GM21447 (cell line): ENCODE data around the gene LNP1.
"Not testable (repeated sequence)": the region's sequence is repeated elsewhere in the genome, so short reads cannot be mapped to it uniquely, and the experiment has no call there.

Experiments
- ATAC-seq: cut with Tn5 transposase; IDR thresholded peaks from one replicate; pipeline ENCODE4 v1.9.1; 2021; ENCODE audit not compliant: unreplicated experiment

LNP1 gene, protein sequence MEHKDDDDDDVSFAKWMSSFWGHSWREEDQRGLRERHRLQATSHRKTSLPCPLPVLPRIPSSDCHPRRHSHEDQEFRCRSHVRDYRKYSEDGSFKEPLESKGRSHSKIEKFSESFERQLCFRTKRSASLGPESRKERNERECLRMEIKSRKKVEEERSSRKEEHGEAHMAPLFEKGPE

DNA sequence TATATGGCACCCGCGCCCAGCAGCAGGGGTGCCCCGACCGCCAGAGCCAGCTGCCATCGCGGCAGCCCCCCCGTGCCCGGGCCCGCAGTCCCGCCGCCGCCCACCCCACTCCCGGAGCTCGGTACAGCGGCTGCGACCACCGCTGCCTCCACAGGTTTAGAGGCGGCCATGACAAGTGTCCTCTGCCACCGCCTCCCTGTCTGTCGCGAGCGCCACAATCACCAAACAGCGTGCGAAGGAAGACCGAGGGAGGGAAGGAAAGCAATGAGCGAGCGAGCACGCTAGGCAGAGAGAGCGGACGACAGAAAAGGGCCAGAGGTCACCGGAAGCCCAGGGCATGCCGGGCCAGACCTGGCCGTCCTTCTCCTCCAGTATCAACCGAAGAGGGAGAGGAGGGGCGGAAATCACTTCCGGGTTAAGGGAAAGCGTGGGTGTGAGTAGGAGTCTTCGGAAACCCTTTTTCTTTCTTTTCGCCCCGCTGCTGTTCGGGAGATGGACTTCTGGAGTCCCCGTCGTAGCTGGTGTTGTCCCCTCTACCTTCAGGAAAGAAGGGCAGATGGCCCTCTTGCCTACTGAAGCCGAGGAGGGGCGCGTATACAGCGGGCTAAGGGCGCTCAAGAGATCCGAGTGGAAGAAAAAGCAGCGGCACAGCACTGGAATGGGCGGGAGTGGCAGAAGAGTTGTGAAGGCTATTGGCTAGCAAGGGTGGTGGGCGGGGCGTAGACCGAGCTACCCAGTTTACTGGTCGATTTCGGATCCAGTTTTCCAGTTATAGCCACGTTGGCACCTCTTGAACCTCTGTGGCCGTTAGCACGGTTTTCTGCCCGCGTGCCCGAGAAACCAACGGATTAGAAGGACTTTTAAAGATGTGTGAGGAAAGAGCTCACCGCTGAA is at the start of gene LNP1, which contains the start of gene TOMM70:
Gene LNP1, plus strand, starts transcription at position 760 of the 894 bp plus-strand sequence. CDS start 28,191 bp downstream, outside the sequence.
Gene TOMM70, minus strand, starts transcription at position 310 of the 894 bp plus-strand sequence. Its CDS starts 140 bp downstream, at position 170.
- peak; percentile 94 for ATAC-seq

DNA sequence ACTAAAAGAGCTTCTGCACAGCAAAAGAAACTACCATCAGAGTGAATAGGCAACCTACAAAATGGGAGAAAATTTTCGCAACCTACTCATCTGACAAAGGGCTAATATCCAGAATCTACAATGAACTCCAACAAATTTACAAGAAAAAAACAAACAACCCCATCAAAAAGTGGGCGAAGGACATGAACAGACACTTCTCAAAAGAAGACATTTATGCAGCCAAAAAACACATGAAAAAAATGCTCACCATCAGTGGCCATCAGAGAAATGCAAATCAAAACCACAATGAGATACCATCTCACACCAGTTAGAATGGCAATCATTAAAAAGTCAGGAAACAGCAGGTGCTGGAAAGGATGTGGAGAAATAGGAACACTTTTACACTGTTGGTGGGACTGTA is 49.6 kb upstream of the LNP1 start:
- not testable (repeated sequence) for ATAC-seq

DNA sequence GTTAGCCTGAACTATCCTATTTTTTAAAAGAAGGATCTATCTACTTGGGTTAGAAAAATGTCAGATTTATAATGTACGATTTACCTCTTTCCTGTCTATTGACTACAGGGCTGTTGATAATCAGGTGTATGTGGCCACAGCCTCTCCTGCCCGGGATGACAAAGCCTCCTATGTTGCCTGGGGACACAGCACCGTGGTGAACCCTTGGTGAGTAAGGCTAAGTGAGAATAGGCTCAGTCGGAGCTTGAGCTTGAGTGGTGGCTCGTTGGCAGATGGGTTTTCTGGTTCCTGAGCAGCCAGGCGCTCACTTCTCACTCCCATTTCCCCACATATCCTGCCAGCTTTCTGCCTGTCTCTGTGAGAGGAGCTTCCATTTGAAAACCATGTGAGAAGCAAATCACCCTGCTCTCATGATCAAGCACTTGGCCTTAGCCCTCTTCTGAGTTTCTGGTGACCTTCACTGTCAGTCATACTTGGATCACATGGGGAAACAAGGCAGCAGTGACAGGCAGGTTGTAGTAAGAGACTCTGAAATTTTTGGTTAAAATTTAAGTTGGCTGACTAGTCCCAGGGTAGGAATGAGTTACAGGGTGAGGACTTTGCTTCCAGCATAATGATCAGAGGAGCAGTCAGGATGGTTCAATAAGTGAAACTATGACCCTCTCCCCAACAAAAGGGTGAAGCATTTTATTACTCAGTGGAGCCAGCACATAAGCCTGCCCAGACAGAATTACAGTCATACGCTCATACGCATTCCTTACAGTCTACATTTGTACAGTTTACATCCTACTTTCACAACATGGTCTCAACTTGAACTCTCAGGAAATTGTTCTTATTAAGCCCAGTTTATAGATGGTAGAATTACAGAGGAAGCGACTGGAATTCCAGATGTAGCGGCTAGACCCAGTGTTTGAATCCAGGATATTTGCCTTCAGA is 48.8 kb upstream of the LNP1 start:
- ATAC-seq: no peak

GRCh38 chr3:100354850-100355249 is 46.5 kb upstream of the LNP1 start:
- ATAC-seq: peak; percentile 59

DNA sequence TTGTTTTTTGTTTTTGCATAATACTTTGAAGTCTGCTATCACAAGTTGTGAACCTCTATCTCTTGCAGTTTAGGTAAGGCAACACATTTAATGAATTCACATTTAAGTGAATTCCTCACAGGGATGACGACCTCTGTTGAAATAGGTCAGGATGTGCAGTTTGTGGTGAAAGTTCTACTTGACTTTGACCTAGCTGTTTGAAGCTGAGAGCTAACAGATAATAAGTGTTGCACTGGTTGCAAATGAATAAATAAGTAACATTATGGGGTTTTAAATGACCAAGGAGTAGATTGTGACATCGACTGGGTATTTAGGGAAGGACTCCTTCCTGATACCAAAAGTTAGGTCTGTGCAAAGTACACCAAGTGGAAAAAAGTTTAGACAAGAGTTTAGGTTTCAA is 42.9 kb upstream of the LNP1 start:
- ATAC-seq: no peak

DNA sequence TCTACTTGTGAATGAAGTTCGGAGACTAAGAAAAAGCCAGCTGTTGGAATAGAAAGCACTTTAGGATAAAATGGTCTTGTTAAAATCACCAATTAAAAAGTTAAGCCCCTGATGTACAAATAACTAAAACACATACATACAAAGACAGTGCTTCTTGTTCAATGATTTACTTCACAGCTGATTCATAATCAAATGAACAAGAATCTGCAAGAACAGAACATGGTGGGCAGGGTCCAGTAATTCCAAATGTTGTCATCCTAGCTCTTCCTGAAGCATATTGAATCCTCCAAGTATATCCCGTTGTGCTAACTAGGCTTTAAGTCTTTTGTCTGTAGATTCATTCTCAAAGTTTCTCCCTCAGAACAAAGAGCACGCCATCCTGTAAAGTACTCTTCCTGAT is 42.3 kb upstream of the LNP1 start:
- ATAC-seq: no peak

GRCh38 chr3:100360757-100361496 is 40.4 kb upstream of the LNP1 start:
- no peak for ATAC-seq

GRCh38 chr3:100361897-100362296 is 39.4 kb upstream of the LNP1 start:
- ATAC-seq: no peak

GRCh38 chr3:100364421-100364820 is 36.9 kb upstream of the LNP1 start:
- no peak for ATAC-seq

- ATAC-seq: no peak
Measured at GRCh38 chr3:100366424-100366823, 34.9 kb upstream of the LNP1 start.

GRCh38 chr3:100368441-100368840 is 32.9 kb upstream of the LNP1 start:
- ATAC-seq: no peak

DNA sequence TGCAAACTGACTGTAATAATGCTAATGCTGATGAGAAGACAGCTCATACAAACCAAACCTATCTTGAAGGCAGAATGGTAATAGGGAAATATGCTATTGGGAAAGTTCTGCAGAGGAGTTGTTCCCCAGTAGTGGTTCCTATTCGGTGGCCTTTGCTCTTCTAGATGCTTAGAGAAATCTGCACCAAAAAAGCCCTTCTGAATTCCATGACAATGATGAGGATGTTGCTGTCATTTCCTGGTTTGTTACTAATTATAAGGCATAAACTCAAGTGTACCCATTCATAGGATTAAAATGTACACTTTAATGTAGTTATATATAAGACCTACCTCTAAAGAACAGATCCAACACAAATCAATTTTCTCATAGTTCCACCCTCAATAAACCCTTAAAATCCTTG is 30.6 kb upstream of the LNP1 start:
- no peak for ATAC-seq

GRCh38 chr3:100374521-100374920 is 26.8 kb upstream of the LNP1 start:
- no peak for ATAC-seq

DNA sequence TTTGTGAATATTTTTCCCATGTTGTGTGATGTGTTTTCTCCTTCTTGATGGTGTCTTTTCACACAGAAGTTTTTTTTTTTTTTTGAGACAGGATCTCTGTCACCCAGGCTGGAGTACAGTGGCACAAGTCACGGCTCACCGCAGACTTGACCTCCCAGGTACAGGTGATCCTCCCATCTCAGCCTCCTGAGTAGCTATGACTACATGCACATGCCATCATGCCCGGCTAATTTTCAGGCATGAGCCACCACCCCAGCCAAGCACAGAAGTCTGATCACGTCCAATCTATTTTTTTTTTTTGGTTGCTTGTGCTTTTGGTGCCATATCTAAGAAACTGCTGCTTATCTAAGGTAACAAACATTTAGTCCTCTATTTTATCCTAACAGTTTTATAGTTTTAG is 25.0 kb upstream of the LNP1 start:
- ATAC-seq: no peak

- no peak for ATAC-seq
Measured at GRCh38 chr3:100384733-100385525, 16.4 kb upstream of the LNP1 start.

DNA sequence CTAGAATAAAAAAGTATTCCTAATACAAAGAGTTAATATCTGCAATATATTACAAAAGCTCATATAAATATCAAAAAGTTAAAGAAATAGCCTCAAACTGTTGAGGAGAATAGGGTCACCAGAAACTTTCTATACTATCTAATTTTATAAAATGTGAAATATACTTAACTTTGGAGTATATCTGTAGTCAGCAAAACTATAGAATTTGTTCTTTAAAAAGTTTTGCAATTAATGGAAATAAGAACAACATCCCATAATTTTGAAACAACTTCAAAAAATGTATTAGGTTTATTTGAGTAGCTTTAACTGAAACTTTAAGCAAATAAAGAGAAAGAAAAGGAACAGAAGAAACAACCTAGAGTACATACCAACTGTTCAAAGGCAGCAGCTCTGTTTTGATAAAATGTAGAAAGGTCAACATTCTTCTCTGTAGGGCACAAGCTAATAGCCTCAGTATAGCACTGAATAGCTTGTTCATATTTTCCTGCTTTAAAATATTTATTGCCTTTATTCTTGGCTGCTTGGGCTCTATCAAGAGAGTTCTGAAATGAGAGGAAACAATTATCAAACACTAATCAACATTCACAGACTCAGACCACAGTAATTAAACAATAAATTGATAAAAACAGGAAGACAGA is 14.8 kb upstream of the LNP1 start:
- no peak for ATAC-seq

DNA sequence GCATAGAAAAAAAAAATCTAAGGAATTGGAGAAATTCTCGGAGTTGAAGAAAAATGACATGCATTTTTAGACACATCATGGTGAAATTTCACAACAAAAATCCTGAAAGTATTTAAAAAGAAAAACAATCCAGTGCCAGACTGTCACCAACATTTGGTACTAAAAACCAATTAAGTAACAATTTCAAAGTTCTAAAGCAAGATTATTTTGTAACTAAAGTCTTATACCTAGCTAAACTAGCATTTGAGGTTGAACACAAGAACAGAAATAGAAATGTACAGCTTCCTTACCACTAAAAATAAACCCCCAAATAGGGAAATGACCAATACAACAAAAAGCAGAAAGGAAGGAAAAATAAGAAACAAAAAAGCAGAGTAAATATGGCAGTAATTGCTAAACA is 12.3 kb upstream of the LNP1 start:
- ATAC-seq: no peak

DNA sequence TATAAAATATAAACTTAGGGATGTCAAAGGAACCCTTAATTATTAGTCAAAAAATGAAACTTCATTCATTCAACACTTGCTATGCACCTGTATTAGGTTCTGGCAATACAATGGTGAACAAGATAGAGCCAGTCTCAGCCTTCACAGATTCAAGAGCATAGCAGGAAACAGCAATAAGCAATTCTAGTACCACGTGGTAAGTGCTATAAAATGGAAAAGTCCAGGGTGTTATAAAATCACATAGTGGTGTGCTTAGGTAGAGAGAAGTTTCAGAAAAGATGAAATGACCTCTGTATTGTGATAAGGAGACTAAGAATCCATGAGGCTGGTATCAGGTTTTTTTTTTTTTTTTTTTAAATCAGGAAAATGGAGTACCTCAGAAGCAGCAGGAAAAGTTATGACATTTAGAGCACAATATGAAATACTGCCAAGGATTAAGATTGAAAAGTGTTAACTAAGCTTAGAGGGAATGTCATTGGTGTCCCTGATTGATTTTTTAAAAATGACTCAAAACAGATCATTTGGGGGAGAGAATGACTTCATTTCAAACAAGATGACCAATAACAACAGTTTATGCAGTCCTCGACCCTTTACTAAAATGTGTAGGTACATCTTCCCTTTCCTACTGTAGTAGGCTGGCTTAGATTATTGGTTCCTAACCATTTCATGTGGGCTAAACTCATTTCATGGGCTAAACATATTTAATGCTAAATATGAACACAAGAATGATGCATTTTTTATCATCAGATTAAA is 5.5 kb upstream of the LNP1 start:
- ATAC-seq: no peak

GRCh38 chr3:100396967-100397366 is 4.4 kb upstream of the LNP1 start:
- no peak for ATAC-seq
